Measurements from ENCODE around the gene GRK7. TPM values are rescaled to one million over a fixed set of nuclear protein-coding genes. Genes with fewer than 3 reads are reported as not detected.
"Not testable (repeated sequence)": the region's sequence is repeated elsewhere in the genome, so short reads cannot be mapped to it uniquely, and the experiment has no call there.

GRK7 gene
- total RNA-seq, 3 donors from 2014 or later = not detected

- H3K36me3 Mint-ChIP-seq (ENCODE audit: insufficient read depth) = no peaks in the 10 kb centered on the region
Observed at GRCh38 chr3:141773676-141774075, 10.5 kb downstream of the GRK7 start.

GRCh38 chr3:141776376-141776775 lies 13.2 kb downstream of the GRK7 start:
- no peaks in the 10 kb centered on the region for H3K9me3 Mint-ChIP-seq
- no peaks in the 10 kb centered on the region for H3K4me1 Mint-ChIP-seq (ENCODE audit: low read depth)
- H3K36me3 Mint-ChIP-seq (ENCODE audit: insufficient read depth) = no peaks in the 10 kb centered on the region
- H3K4me3 Mint-ChIP-seq = no peak overlapping the region
- ATAC-seq (no peak), DNase-seq (no peak)
- H3K27me3 Mint-ChIP-seq (ENCODE audit: low read depth) = peaks cover 3% of the 10 kb centered on the region

More at GRCh38 chr3:141773676-141774075, 10.5 kb downstream of the GRK7 start:
- Mint-ChIP-seq H3K9me3 (no peaks in the 10 kb centered on the region), H3K4me3 (no peak overlapping the region), H3K4me1 (ENCODE audit: low read depth) (no peaks in the 10 kb centered on the region), H3K27me3 (ENCODE audit: low read depth) (peaks cover 5% of the 10 kb centered on the region)
- no peak for ATAC-seq
- DNase-seq = no peak

DNA sequence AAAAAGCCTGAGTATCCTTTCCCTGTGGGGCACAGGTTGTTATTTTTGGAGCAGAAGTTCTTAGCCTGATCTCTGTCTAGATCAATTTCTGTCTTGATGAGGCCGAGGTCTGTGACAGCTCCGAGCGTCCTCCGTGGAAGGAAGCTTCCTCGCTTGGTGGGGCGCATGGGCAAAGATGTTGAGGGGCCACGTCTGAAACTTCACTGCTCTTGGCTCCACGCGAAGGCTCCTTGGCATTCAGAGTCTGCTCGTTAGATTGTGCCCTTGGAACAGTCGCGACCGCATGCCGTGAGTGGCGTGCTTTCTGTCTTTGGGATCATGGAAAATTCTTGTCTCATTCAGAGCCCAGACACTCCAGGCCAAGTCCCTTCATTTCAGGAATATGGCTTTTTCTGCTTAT lies 13.7 kb downstream of the GRK7 start:
- no peak for ATAC-seq
- H3K4me1 Mint-ChIP-seq (ENCODE audit: low read depth) = no peaks in the 10 kb centered on the region

DNA sequence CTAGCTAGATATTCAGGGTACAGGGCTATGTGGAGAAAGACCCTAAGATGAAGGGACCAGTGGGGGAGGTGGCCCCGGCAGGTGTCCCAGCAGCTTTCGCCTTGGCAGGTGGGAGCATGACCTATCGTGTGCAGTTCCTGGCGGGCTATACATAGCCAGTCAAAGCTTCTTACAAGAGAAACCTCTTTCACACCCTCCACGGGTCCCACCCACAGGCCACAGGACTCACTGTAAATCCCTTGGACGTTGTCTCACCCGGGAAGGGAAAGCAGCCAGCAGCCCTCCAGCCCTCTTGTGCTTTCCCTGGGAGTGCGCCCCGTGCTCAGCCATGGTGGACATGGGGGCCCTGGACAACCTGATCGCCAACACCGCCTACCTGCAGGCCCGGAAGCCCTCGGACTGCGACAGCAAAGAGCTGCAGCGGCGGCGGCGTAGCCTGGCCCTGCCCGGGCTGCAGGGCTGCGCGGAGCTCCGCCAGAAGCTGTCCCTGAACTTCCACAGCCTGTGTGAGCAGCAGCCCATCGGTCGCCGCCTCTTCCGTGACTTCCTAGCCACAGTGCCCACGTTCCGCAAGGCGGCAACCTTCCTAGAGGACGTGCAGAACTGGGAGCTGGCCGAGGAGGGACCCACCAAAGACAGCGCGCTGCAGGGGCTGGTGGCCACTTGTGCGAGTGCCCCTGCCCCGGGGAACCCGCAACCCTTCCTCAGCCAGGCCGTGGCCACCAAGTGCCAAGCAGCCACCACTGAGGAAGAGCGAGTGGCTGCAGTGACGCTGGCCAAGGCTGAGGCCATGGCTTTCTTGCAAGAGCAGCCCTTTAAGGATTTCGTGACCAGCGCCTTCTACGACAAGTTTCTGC lies 15.0 kb downstream of the GRK7 start:
- no peak overlapping the region for H3K4me3 Mint-ChIP-seq
- no peaks in the 10 kb centered on the region for H3K4me1 Mint-ChIP-seq (ENCODE audit: low read depth)
- no peak for ATAC-seq

More for the DNA sequence above, 13.7 kb downstream of the GRK7 start:
- Mint-ChIP-seq H3K4me3 (no peak overlapping the region), H3K27me3 (ENCODE audit: low read depth) (no peaks in the 10 kb centered on the region), H3K36me3 (ENCODE audit: insufficient read depth) (no peaks in the 10 kb centered on the region), H3K9me3 (no peaks in the 10 kb centered on the region)
- DNase-seq = no peak

GRCh38 chr3:141779667-141780066 lies 16.5 kb downstream of the GRK7 start:
- Mint-ChIP-seq H3K27me3 (ENCODE audit: low read depth) (no peaks in the 10 kb centered on the region), H3K9me3 (no peaks in the 10 kb centered on the region), H3K4me3 (no peak overlapping the region), H3K4me1 (ENCODE audit: low read depth) (no peaks in the 10 kb centered on the region), H3K36me3 (ENCODE audit: insufficient read depth) (no peaks in the 10 kb centered on the region)
- DNase-seq = no peak
- ATAC-seq = no peak

More for the DNA sequence above, 15.0 kb downstream of the GRK7 start:
- Mint-ChIP-seq H3K36me3 (ENCODE audit: insufficient read depth) (no peaks in the 10 kb centered on the region), H3K9me3 (no peaks in the 10 kb centered on the region), H3K27me3 (ENCODE audit: low read depth) (no peaks in the 10 kb centered on the region)
- DNase-seq = no peak

GRCh38 chr3:141782386-141782932 lies 19.3 kb downstream of the GRK7 start:
- no peaks in the 10 kb centered on the region for H3K36me3 Mint-ChIP-seq (ENCODE audit: insufficient read depth)
- no peaks in the 10 kb centered on the region for H3K4me1 Mint-ChIP-seq (ENCODE audit: low read depth)
- no peak for DNase-seq
- H3K4me3 Mint-ChIP-seq = no peak overlapping the region
- no peak for ATAC-seq
- no peaks in the 10 kb centered on the region for H3K27me3 Mint-ChIP-seq (ENCODE audit: low read depth)
- H3K9me3 Mint-ChIP-seq = no peaks in the 10 kb centered on the region

DNA sequence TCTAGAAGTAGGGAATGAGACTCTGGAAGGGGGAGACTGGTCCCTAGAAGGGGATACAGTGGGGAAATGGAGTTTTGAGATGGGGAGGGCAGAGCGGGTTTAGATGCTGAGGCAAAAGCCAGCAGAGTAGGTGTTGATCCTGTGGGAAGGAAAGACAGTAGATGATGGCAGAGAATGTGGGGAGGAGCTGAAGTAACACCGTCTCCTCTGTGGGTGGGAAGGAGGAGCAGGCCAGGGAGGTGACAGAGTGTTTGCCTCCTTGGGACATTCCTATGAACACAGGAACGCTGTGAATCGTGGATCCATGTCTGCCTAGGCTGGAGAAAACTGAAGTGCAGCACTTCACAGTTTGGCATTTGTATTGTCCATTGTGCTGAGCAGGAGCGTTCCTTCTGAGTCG lies 20.4 kb downstream of the GRK7 start:
- ATAC-seq (no peak), DNase-seq (no peak)

DNA sequence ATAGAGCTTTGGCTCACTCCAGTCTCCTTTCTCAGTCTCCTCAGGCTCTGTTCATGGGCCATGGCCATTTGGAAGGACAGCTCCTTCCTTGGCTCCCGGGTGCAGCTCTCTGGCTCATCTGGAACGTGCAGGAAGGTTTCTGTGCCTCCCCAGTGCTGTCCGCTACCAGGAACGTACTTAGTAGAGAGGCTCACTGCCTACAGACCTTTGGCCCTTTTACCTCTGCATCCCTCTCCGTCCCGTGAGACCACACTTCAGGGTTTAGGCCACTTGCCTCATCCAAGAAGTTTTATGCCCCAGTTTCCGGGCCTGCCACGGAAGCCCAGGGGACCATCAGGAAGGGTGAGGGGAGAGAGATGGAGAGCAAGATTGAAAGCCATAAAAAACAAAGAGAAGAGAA lies 20.9 kb downstream of the GRK7 start:
- Mint-ChIP-seq H3K4me1 (ENCODE audit: low read depth) (no peaks in the 10 kb centered on the region), H3K4me3 (no peak overlapping the region), H3K9me3 (no peaks in the 10 kb centered on the region), H3K36me3 (ENCODE audit: insufficient read depth) (no peaks in the 10 kb centered on the region), H3K27me3 (ENCODE audit: low read depth) (no peaks in the 10 kb centered on the region)
- no peak for DNase-seq
- ATAC-seq = no peak

More for the DNA sequence above, 20.4 kb downstream of the GRK7 start:
- H3K4me1 Mint-ChIP-seq (ENCODE audit: low read depth) = no peaks in the 10 kb centered on the region
- no peaks in the 10 kb centered on the region for H3K9me3 Mint-ChIP-seq
- no peaks in the 10 kb centered on the region for H3K36me3 Mint-ChIP-seq (ENCODE audit: insufficient read depth)
- no peak overlapping the region for H3K4me3 Mint-ChIP-seq
- H3K27me3 Mint-ChIP-seq (ENCODE audit: low read depth) = no peaks in the 10 kb centered on the region

DNA sequence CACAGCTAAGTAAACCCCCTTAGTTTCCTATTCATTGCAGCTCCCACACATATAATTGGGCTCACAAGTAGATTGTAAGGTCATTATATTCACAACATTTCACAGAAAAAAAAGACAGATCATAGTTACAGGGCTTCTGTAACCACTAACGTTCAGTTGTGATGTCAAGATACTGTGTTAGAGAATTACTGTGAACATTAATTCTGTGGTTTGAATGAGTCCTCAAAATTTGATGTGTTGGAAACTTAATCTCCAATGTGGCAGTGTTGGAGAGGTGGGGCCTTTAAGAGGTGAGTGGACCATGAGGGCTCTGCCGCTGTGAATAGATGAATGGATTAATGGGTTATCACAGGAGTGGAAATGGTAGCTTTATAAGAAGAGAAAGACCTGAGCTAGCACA lies 21.3 kb downstream of the GRK7 start:
- no peak for DNase-seq
- no peak for ATAC-seq
- H3K4me1 Mint-ChIP-seq (ENCODE audit: low read depth) = no peaks in the 10 kb centered on the region
- no peaks in the 10 kb centered on the region for H3K27me3 Mint-ChIP-seq (ENCODE audit: low read depth)
- no peaks in the 10 kb centered on the region for H3K9me3 Mint-ChIP-seq
- H3K36me3 Mint-ChIP-seq (ENCODE audit: insufficient read depth) = no peaks in the 10 kb centered on the region
- no peak overlapping the region for H3K4me3 Mint-ChIP-seq

DNA sequence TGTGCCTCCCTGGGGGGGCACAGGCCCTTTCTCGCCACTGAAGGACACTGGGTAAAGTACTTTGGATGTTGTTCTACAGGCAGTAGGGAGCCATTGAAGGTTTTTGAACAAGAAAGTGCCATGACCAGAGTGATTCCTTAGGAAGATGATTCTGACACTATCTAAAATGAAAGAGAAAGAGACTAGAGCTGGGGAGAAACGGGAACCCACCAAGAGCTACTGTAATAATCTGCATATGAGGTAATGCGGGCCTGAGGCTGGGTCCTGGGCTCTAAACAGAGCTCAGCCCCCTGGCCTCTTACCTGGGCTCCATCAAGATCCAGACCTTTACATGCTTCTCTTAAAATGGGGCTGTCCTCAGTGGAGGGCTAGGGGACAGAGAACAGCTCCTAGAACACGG lies 24.9 kb downstream of the GRK7 start:
- ATAC-seq (no peak), DNase-seq (no peak)
- no peaks in the 10 kb centered on the region for H3K27me3 Mint-ChIP-seq (ENCODE audit: low read depth)
- H3K9me3 Mint-ChIP-seq = no peaks in the 10 kb centered on the region
- H3K4me1 Mint-ChIP-seq (ENCODE audit: low read depth) = no peaks in the 10 kb centered on the region
- no peak overlapping the region for H3K4me3 Mint-ChIP-seq
- H3K36me3 Mint-ChIP-seq (ENCODE audit: insufficient read depth) = no peaks in the 10 kb centered on the region

GRCh38 chr3:141788750-141789149 lies 25.5 kb downstream of the GRK7 start:
- DNase-seq; H3K36me3 Mint-ChIP-seq (ENCODE audit: insufficient read depth); ATAC-seq; H3K27me3 Mint-ChIP-seq (ENCODE audit: low read depth); H3K9me3 Mint-ChIP-seq; H3K4me3 Mint-ChIP-seq; H3K4me1 Mint-ChIP-seq (ENCODE audit: low read depth): not testable (repeated sequence)

GRCh38 chr3:141789281-141789680 lies 26.1 kb downstream of the GRK7 start:
- no peak for DNase-seq
- ATAC-seq = no peak
- no peaks in the 10 kb centered on the region for H3K36me3 Mint-ChIP-seq (ENCODE audit: insufficient read depth)
- H3K27me3 Mint-ChIP-seq (ENCODE audit: low read depth) = no peaks in the 10 kb centered on the region
- no peaks in the 10 kb centered on the region for H3K9me3 Mint-ChIP-seq
- no peak overlapping the region for H3K4me3 Mint-ChIP-seq
- H3K4me1 Mint-ChIP-seq (ENCODE audit: low read depth) = peaks cover 6% of the 10 kb centered on the region

- H3K36me3 Mint-ChIP-seq (ENCODE audit: insufficient read depth) = no peaks in the 10 kb centered on the region
- DNase-seq (no peak), ATAC-seq (no peak)
- peaks cover 15% of the 10 kb centered on the region for H3K4me1 Mint-ChIP-seq (ENCODE audit: low read depth)
- H3K4me3 Mint-ChIP-seq = no peak overlapping the region
- H3K9me3 Mint-ChIP-seq = no peaks in the 10 kb centered on the region
- no peaks in the 10 kb centered on the region for H3K27me3 Mint-ChIP-seq (ENCODE audit: low read depth)
Observed at GRCh38 chr3:141790171-141790570, 27.0 kb downstream of the GRK7 start.

GRCh38 chr3:141792495-141792894 lies 29.3 kb downstream of the GRK7 start:
- no peak overlapping the region for H3K4me3 Mint-ChIP-seq
- H3K4me1 Mint-ChIP-seq (ENCODE audit: low read depth) = peaks cover 37% of the 10 kb centered on the region
- no peaks in the 10 kb centered on the region for H3K9me3 Mint-ChIP-seq
- H3K27me3 Mint-ChIP-seq (ENCODE audit: low read depth) = no peaks in the 10 kb centered on the region
- no peak for ATAC-seq
- no peak for DNase-seq
- no peaks in the 10 kb centered on the region for H3K36me3 Mint-ChIP-seq (ENCODE audit: insufficient read depth)
